G401 (cell line): Measurements from ENCODE around the gene TRMT2A. TPM values are rescaled to one million over a fixed set of nuclear protein-coding genes. Genes with fewer than 3 reads are reported as not detected.

ENCODE experiments used
- DNase-seq: peaks from one replicate; pipeline ENCODE4 v3.0.0-alpha.2; 2015; ENCODE audit warnings: low spot score
- in situ Hi-C: cut with HindIII; loops from 2 replicates; pipeline ENCODE4 v1.10.0; 2016; ENCODE audit warnings: low sequenced_read_pairs, mixed read lengths
- total RNA-seq: library from RNA; depleted of rRNA; stranded (reverse); fragments of >200 nt; shearing (Covaris generic); gene quantifications from 2 replicates; pipeline ENCODE4 v1.2.3, GENCODE V29; 2014

The TRMT2A gene
- total RNA-seq, 1 experiment from 2014 or later: 55.8 TPM

DNA sequence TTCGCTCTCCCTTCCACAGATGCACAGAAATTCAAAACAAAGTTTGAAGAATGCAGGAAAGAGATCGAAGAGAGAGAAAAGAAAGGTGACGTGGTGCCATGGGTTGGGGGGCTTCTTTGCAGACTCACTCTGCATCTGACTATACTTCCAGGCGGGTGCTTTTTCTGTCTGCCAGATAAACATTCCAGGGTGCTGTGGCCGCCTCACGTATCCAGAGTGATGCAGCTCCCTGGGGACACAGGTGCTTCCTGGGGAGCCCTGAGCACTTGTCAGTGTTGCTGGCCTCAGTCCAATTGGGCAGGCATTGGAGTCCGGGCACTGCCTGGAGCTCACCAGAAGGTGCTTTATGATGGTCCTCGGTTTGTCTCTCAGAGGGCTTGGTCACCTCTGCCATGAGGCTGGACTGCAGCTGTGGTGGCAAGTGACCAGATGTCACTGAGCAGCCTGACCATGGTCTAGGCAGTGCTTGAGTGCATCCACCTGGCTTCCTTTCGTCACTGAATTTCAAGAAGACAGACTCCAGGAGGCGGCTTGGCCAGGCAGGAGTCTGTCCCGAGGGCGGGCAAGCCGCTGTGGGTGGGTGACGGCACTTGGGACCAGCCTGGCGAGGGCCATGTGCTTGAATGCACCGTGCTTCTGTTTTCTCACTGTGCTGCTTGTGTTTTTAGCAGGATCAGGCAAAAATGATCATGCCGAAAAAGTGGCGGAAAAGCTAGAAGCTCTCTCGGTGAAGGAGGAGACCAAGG is 9.4 kb upstream of the TRMT2A start:
- in situ Hi-C loops: no loop called here

DNA sequence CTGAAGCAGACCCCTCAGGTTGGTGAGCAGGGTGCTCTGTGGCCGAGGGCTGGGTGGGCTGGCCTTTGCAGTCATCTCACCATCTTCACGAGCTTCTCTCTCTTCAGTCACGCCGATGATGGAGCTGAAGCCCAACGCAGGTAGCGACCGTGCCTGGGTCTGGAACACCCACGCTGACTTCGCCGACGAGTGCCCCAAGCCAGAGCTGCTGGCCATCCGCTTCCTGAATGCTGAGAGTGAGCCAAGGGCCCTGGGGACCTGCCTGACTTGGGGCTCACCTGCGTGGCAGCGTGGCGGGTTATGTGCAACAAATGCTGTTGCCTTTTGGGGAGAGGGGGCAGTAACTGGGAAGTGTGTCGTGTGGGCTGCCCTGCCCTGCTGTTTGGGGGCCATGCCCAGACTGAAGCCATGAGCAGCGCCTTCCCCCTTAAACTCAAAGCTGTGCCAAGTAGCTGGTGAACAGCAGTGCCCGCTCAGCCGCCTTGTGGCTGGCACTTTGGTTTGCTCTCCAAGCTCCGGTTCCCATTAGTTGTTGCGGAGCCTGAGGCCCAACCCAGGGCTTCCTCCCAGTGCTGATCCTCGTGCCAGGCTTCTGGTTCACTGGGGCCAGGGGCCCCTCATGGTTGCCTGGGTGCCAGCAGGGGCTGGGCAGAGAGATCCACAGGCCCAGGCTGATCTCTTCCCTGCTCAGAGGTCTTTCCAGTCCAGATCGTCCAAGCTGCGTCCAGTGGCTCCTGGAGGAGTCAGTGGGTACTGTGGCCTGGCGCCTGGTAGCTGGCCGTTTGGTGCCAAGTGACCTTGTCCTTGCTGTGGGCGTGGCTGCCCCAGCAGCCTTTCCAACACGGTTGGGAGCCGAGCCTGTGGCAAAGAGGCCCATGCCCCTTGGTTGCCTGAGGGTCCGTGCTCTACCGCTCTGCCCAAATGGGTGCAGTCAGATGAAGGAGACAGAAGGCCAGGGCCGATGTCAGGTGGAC is 8.5 kb upstream of the TRMT2A start:
- in situ Hi-C loops: no loop called here
- DNase-seq: no peak

More for the DNA sequence above, 9.4 kb upstream of the TRMT2A start:
- DNase-seq: no peak

DNA sequence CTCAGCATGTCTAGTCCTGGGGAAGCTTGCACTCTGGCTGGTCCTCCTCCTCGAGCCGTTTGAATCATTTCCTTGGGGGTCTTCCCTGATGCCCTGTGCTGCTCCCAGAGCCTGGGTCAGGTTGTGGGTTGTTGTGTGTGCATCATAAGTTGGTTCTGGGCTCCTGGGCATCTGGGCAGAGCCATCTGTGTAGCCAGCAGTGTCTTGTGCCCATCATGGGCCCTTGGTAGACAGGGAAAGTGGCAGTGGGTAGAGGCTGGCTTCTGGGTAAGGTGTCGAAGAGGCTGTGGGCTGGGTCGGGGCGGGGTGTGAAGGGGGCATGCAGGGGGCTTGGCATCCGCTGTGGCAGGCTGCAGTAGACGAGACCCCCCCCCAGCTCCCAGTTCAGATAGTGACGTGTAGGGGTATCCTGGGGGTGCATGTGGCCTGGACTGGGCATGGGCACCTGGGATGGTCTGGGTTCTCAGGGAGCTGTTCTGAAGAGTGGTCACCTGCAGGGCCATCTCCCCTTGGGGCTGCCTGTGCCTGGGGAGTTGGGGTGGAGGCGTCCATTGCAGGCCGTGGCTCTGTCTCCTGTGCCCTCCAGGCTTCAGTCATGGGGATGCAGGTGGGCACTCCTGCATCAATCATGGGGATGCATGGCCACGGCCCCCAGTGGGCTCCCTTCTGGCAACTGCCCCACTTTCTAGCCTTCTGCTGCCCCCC is 7.2 kb upstream of the TRMT2A start:
- in situ Hi-C loops: no loop called here

DNA sequence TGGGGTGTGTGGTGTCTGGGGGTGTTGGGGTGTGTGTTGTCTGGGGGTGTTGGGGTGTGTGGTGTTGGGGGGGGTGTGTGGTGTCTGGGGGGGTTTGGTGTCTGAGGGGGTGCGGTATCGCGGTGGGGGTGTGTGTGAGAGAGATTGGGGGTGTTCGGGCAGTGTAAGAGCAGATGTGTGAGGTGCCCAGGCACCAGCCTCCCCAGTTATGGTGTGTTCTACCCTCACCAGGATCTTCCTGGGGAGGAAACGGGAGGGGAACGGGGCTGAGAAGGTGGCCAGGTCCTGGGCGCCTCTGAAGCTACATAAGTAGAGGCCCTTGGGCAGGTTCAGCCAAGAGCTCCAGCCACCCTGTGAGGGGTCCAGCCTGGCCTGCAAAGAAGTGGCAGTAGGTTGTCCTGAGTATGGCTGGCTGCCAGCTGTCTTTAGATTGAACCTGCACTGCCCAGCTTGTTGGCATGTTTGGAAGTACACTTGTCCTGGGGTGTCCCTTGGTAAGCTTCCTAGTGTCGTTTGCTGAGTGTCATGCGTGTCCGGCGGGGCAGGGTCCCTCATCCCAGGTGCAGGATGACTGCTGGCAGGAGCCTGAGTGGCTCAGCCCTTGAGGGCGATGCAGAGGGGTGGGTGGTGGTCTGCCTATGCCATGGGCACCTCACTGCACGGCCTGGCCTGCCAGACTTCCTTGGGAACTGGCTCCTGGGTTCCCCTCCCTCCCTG is 6.5 kb upstream of the TRMT2A start:
- in situ Hi-C loops: no loop called here
- DNase-seq: no peak

More for the DNA sequence above, 7.2 kb upstream of the TRMT2A start:
- DNase-seq: no peak

DNA sequence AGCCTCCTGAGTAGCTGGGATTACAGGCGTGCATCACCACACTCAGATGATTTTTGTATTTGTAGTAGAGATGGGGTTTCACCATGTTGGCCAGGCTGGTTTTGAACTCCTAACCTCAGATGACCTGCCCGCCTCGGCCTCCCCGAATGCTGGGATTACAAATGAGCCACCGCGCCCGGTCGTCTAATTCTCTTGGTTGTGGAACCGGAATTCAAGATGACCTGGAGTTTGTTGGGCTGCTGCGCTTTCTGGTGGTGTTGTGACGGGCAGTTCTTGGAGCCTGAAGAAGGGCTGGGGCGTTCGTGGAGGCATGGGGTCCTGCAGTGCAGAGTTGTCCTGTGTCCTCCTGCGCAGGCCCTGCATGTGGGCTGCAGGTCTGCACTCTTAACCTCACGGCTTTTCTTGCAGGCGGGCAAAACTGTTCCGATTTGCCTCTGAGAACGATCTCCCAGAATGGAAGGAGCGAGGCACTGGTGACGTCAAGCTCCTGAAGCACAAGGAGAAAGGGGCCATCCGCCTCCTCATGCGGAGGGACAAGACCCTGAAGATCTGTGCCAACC is 4.9 kb upstream of the TRMT2A start:
- in situ Hi-C loops: no loop called here
- no peak for DNase-seq

DNA sequence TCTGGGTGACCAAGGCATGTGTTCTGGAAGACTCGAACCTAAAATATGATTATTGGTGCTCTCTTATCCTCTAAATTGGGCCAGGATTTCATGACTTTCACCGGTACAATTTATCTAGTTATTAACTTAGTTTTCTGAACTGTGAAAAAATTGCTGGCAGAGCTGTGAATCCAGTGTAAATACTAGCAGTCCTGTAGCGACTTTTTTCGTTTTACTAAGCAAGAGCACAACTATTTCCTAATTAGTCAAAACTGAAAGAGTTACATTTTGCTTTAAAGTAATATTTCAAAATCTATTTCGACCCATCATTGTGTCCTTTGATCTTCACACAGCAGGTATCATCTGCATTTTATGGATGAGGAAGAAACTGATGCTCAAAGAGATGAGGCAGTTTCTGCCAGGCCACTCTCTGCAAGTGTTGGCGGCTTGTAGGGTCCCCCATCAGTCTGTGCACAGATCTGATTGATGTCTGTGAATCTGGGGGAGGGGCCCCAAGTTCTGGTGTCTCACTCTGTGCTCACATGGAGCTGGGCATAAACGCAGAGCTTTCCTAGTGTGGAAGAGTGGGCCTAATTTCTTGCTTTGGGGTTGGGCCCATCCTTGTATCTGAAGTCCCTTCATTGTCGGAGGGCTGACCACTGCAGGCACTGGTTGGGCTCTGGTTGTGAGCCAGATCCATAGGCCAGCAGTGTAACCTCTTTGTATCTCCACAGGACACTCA is 1.4 kb upstream of the TRMT2A start:
- DNase-seq: no peak
- in situ Hi-C loops: no loop called here

DNA sequence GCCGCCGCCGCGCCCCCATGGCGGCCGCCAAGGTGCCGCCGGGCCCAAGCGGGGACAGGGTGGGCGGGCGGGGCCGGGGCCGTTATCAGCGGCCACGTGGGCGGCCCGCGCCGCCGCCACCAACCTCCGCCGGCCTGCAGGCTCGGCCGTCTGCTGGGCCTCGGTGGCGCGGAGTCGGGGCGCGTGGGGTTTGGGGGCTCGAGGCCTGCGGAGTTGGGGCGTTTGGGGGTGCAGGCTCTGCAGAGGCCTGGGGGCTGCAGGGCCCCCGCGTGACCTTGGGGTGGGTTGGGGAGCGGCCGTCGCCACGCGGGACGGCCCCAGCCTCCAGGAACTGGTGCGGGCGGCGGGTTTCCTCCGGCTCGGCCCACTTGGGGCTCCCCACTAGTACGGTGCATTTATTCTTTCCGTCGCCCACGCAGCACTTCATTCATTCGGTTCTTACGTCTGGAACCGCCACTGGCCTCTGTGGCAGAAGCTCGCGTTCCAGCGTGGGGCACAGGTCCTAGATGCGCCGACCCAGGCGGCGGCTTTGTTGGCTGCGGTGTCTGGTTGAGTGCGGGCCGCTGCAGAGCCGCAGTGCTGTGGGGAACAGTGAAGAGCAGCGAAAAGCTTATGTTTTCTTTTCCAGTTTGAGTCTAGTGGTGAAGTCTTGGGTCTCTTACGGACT is 740 bp upstream of the TRMT2A start:
- in situ Hi-C loops: no loop called here

DNA sequence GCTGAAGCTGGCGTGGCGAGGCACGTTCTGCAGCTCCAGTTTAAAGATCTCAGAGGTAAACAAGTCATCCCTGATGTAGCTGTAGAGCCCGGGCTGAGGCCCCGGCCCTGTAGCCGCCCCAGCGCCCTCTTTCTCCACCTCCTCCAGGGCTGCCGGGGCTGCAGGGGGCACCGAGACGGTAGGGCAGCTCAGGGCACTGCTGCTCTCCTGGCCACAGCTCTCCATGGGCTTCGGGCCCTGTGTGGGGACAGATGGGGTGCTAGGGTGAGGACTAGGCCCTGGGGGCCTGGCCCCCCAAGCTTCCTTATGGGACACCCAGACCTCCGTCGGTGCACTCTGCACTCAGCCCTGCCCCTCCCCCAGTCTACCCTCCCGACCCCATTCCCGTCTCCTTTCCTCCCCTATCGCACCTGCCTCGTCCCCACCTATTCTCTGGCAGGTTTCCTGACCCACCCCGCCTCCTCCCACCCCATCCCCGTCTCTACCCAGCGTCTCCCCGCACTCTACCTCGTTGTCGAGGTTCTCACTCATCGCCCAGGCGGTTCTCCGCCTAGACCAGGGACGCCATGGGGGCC is 563 bp downstream of the TRMT2A start:
- DNase-seq: no peak
- in situ Hi-C loops: no loop called here

More for the DNA sequence above, 740 bp upstream of the TRMT2A start:
- no peak for DNase-seq

DNA sequence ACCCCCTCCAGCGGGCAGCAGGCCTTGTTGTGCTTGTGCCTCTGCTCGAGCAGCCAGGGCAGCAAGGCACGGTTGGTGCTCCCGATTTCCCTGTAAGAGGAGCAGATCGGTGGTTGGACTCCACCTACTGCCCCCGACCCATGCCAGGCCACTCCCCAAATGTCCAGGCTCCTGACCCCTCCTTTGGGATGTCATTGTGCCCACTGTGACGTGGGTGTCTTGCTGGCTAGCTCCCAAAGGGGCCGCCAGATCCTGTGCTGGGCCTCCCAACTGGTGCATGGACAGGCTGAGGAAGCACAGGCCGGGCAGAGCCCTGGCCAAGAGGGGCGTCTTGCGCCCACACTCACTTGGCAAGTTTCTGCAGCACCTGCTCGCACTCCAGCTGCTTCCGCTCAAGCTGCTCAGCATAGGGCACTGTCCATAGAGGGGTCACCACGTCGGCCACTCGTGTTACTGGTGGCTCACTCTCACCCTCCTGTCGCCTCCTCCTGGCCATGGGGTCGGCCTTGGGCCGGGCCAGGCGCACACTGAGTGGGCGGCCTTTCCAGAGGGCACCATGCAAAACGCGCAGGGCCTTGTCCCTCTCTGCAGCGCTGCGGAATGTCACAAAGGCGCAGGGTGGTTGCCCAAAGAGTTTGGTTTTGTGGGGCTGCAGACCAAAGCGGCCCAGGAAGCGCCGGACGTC is 1.2 kb downstream of the TRMT2A start, which contains the start of gene RANBP1:
Gene RANBP1 (plus strand): TSS at position 414 of the 685 bp plus-strand sequence. CDS start 81 bp downstream, at position 495.
- no peak for DNase-seq
- in situ Hi-C loops: no loop called here

DNA sequence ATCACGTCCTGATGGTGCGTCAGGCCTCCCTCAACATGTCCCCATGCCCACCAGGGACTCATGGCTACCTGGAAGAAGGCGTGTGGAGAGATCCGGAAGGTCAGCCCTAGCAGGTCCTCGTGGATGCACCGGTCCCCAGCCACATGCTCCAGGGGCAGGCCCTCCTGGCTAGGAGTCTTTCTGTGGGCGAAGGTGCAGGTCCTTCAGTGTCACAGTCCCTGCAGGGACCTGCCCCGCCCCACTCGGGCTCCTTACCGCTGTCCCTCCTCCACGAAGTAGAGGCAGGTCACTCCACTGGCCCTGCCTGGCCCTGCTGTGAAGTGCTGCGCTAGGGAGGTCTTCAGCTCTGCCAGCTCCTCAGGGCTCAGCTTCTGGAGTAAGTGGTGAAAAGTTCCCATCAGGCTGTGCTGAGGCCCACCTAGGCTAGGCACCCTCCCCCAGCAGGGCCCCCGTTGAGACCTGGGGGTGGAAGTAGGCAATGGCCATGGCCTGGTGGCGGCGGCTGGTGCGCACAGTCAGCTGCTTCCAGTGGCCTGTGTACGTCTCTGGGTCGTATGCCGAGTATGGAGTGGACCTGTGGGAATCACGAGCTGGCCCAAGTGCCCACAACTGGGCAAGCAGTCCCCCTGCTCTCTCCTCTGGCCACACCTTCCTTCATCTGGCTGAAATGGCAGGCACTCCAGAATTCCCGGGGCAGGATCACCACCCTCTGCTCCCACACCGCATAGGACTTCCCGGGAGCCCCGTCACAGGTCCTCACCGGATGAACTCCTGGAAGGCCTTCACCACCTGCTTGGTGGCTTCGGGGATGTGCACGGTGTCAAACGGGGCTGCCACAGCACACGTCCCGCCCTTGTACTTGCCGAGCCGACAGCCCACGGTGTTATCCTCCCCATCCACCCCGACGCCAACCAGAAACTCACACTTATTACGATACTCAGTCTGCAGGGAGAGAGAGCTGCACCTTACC is 2.2 kb downstream of the TRMT2A start:
- in situ Hi-C loops: no loop called here

DNA sequence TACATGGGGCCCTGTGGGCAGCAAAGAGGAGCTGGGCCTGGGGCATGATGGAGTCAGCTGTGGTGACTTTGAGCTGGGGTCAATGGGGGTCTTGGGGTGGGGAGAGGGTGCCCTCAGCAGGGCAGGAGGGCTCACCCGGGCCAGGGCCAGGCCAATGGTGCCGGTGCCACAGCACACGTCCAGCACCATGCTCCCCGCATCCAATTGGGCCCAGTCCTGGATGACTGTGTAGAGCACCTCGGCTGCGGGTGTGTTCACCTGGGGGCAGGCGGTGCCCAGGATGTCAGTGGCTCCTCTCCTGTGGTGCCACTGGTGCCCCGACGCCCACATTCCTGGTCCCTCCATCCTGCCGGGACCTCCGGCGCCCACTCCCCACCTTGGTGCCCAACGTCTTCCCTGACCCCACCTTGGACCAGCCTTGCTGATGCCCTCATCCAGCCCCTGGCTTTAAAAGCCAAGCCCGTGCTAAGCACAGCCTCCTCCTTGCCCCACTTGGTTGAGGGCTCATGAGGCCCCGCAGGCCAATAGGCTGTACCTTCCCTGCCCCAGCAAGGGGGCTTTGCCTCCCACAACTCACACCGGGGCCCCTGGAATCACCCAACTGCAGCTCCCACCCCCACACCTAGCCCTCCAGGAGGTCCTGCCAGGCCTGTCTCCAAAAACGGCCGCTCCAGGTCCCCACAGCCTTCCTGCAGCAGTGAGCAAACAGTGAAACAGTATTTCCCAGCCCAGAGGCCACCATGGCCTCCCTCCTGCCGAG is 3.3 kb downstream of the TRMT2A start:
- no peak for DNase-seq
- in situ Hi-C loops: no loop called here

More for the DNA sequence above, 2.2 kb downstream of the TRMT2A start:
- DNase-seq: no peak

DNA sequence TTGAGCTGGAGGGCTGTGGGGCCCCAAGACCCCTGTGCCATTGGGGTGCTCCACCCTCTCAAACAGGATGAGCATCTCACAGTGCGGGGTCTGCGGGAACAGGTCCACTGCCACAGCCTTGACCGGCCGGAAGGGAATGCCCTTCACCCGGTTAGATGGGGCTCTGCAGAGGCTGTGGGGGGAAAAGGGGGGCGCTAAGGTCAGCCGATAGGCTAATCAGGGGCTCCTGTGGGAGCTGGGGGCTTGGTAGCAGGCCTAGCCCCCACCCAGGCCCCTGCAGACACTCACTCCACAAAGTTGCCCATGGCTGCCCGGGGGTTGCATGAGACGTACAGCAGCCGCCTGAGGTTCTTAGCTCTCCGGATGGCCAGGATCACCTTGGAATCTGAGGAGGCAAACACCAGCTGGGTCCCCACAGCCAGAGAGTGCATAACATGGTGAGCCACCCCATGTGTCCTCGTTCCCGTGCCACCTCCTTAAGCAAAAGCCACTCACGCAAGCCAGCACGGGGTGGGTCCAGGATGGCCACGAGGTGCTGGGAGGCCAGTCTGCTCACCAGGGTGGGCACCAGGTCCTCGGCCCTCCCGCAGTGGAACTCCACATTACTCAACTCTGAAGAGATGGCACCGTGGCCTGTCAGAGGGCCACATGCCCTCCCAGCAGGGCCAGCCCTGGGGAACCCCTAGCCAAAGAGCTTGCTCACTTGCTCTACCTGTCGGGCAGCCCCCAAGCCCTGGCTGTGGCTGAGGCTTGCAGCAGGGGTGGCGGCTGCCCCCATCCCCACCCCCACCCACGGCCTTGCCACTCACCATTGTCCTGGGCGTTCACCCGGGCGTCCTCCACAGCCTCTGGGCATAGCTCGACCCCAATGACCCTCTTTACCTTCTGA is 4.2 kb downstream of the TRMT2A start:
- DNase-seq: no peak
- in situ Hi-C loops: no loop called here

DNA sequence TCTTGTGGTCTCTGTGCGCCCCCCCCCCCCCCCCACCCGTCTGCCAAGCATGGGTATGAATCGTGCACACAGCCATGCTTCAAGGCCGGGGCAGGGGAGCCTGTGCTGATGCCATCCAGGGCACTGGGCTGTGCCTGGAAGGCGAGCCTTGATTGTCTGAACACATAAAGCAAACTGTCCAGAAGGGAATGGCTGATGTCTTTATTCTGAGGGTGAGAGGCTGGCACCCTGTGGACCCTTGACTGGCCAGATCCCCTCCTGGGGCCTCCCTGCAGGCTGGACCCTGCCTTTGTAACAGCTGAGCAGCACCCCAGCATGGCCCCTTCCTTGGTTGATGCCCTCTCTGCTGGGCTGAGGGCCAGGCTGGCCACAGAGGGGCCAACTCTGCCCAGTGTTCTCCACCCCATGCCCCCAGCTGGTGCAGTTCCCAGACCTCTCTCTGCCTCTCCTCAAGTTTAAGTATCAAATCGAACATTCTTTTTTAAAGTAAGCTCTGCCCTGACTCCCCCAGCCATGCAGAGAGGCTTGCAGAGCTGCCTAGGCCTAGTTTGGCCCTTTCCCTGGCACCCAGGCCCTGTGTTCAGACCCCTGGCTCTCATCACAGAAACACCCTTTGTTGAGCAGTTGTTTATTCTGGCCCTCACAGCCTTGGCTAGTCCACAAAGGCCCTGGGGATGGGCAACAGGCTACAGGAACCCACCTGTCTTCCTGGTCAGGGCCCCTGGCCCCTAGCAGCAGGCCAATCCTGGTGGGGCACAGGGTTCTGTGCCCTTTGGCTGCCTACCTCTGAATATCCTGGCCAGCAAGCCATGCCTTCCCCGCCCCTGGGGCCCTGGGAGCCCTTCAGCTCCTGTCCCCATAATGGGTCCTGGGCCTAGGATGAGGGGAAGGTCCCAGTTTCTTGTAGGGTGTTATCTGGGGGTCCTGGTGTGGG is 5.1 kb downstream of the TRMT2A start:
- DNase-seq: no peak
- in situ Hi-C loops: no loop called here
